Loucy (cell line): ENCODE data around the gene LLGL2.

ENCODE experiments used
- H2AFZ ChIP-seq: fragments of 200-600 bp; sonication (generic); 2 replicates; pipeline ENCODE4 v1.6.0; 2016; ENCODE audit warnings: antibody characterized with exemption, mild to moderate bottlenecking, low read length, moderate library complexity
- H3F3A ChIP-seq: fragments of 200-600 bp; 2 replicates; pipeline ENCODE4 v1.6.0; 2016; ENCODE audit warnings: antibody characterized with exemption, low read depth, mild to moderate bottlenecking
- H3K27me3 ChIP-seq: fragments of 200-600 bp; sonication (generic); 2 replicates; pipeline ENCODE4 v1.6.1; 2014; ENCODE audit warnings: low read length, mild to moderate bottlenecking; ENCODE audit not compliant: insufficient read depth, poor library complexity, severe bottlenecking
- H3K36me3 ChIP-seq: fragments of 200-600 bp; sonication (generic); 2 replicates; pipeline ENCODE4 v1.6.1; 2016; ENCODE audit warnings: low read length; ENCODE audit not compliant: insufficient read depth
- H3K4me1 ChIP-seq: fragments of 200-600 bp; sonication (generic); 2 replicates; pipeline ENCODE4 v1.5.1; 2014; ENCODE audit warnings: low read length, mild to moderate bottlenecking; ENCODE audit not compliant: insufficient read depth, poor library complexity, severe bottlenecking
- H3K4me2 ChIP-seq: fragments of 200-600 bp; sonication (generic); 2 replicates; pipeline ENCODE4 v1.6.0; 2014; ENCODE audit warnings: antibody characterized with exemption, low read length, low read depth, mild to moderate bottlenecking; ENCODE audit not compliant: poor library complexity, severe bottlenecking
- H3K4me3 ChIP-seq: fragments of 200-600 bp; sonication (generic); 2 replicates; pipeline ENCODE4 v1.5.1; 2014; ENCODE audit warnings: low read length, mild to moderate bottlenecking, mixed read lengths; ENCODE audit not compliant: poor library complexity, severe bottlenecking
- H3K79me2 ChIP-seq: fragments of 200-600 bp; sonication (generic); 2 replicates; pipeline ENCODE4 v1.6.1; 2014; ENCODE audit warnings: low read length; ENCODE audit not compliant: insufficient read depth
- H3K9ac ChIP-seq: fragments of 200-600 bp; sonication (generic); 2 replicates; pipeline ENCODE4 v1.6.0; 2014; ENCODE audit warnings: mild to moderate bottlenecking, low read depth, low read length, moderate library complexity; ENCODE audit not compliant: poor library complexity, severe bottlenecking
- H3K9me2 ChIP-seq: fragments of 200-600 bp; sonication (generic); replicated peaks from 2 replicates; pipeline ENCODE4 v1.6.1; 2016; ENCODE audit warnings: low read depth, low read length, mixed read lengths
- H3K9me3 ChIP-seq: fragments of 200-600 bp; sonication (generic); 2 replicates; pipeline ENCODE4 v1.6.1; 2014; ENCODE audit warnings: mild to moderate bottlenecking, antibody characterized with exemption, low read length, low read depth; ENCODE audit not compliant: insufficient read depth
- H4K20me1 ChIP-seq: fragments of 200-600 bp; sonication (generic); 2 replicates; pipeline ENCODE4 v1.6.0; 2014; ENCODE audit warnings: antibody characterized with exemption, low read length, mild to moderate bottlenecking; ENCODE audit not compliant: insufficient read depth, poor library complexity, severe bottlenecking
- CTCF ChIP-seq: fragments of 200-600 bp; sonication (generic); conservative IDR thresholded peaks from 2 replicates; pipeline ENCODE4 v1.5.1; 2014; ENCODE audit warnings: mild to moderate bottlenecking, antibody characterized with exemption, low read length
- EZH2phosphoT487 ChIP-seq: fragments of 200-600 bp; IDR thresholded peaks from 2 replicates; pipeline ENCODE4 v1.6.1; 2018; ENCODE audit warnings: antibody characterized with exemption, mild to moderate bottlenecking, moderate library complexity, borderline replicate concordance

The LLGL2 gene

GRCh38 chr17:75498039-75498725 is 27.3 kb upstream of the LLGL2 start:
- Histone ChIP-seq H4K20me1 (no peaks in the 10 kb centered on the region), H3K4me2 (no peak overlapping the region), H2AFZ (no peak overlapping the region), H3K9ac (no peak overlapping the region), H3K9me2 (no peaks in the 10 kb centered on the region), H3K9me3 (no peaks in the 10 kb centered on the region), H3F3A (no peaks in the 10 kb centered on the region), H3K36me3 (peaks cover 35% of the 10 kb centered on the region; the same call in 1 of the 2 replicates), H3K4me3 (no peak overlapping the region), H3K27me3 (no peaks in the 10 kb centered on the region), H3K4me1 (no peaks in the 10 kb centered on the region), H3K79me2 (no peaks in the 10 kb centered on the region)
- TF ChIP-seq CTCF (no peak), EZH2phosphoT487 (no peak)

GRCh38 chr17:75498726-75499213 is 26.7 kb upstream of the LLGL2 start:
- Histone ChIP-seq H3K4me1 (no peaks in the 10 kb centered on the region), H4K20me1 (no peaks in the 10 kb centered on the region), H3K36me3 (peaks cover 29% of the 10 kb centered on the region; the same call in 1 of the 2 replicates), H3K79me2 (no peaks in the 10 kb centered on the region), H2AFZ (no peak overlapping the region), H3K27me3 (no peaks in the 10 kb centered on the region), H3K9ac (no peak overlapping the region), H3K4me3 (no peak overlapping the region), H3F3A (no peaks in the 10 kb centered on the region), H3K9me2 (no peaks in the 10 kb centered on the region), H3K4me2 (no peak overlapping the region), H3K9me3 (no peaks in the 10 kb centered on the region)
- TF ChIP-seq CTCF (no peak), EZH2phosphoT487 (no peak)

GRCh38 chr17:75499313-75500022 is 26.0 kb upstream of the LLGL2 start:
- Histone ChIP-seq H3K4me2 (no peak overlapping the region), H3K9me2 (no peaks in the 10 kb centered on the region), H3K4me3 (no peak overlapping the region), H3K79me2 (no peaks in the 10 kb centered on the region), H3F3A (no peaks in the 10 kb centered on the region), H4K20me1 (no peaks in the 10 kb centered on the region), H3K27me3 (no peaks in the 10 kb centered on the region), H2AFZ (no peak overlapping the region), H3K36me3 (peaks cover 22% of the 10 kb centered on the region; the same call in 1 of the 2 replicates), H3K9ac (no peak overlapping the region), H3K9me3 (no peaks in the 10 kb centered on the region), H3K4me1 (no peaks in the 10 kb centered on the region)
- no peak for TF ChIP-seq CTCF
- no peak for TF ChIP-seq EZH2phosphoT487
